ENCODE results near the gene CYP26A1. TPM values are rescaled to one million over a fixed set of nuclear protein-coding genes. Genes with fewer than 3 reads are reported as not detected.

Gene CYP26A1
- total RNA-seq, 1 experiment from 2014 or later, result 0.17 TPM

GRCh38 chr10:93071177-93071472 lies 2.6 kb upstream of the CYP26A1 start:
- Histone ChIP-seq H3K9ac (ENCODE audit: low read length) (no peak overlapping the region), H3K4me3 (replicated peaks in 1 of 2; ENCODE audit: low read depth in 1 of 2, low read length in 2 of 2) (no peak overlapping the region), H3K9me3 (ENCODE audit: control insufficient read depth in 1 of 2, insufficient read depth in 1 of 2, low read depth in 1 of 2, low read length in 2 of 2) (no peaks in the 10 kb centered on the region), H2AFZ (ENCODE audit: low read depth, low read length, poor library complexity, severe bottlenecking) (no peak overlapping the region), H3K27me3 (ENCODE audit: insufficient read depth, low read length) (no peaks in the 10 kb centered on the region), H3K4me1 (ENCODE audit: control insufficient read depth in 1 of 2, insufficient read depth in 2 of 2, low read length in 2 of 2) (peaks cover 8 to 13% of the 10 kb centered on the region in 2 experiments; a peak in 2 of 4 replicates), H3K36me3 (ENCODE audit: control insufficient read depth in 1 of 2, insufficient read depth in 2 of 2, low read length in 2 of 2) (no peaks in the 10 kb centered on the region), H3K9me2 (ENCODE audit: insufficient read depth) (no peaks in the 10 kb centered on the region), H4K20me1 (ENCODE audit: insufficient read depth) (no peaks in the 10 kb centered on the region), H3K4me2 (ENCODE audit: low read length) (no peak overlapping the region), H3K79me2 (ENCODE audit: insufficient read depth, low read length) (no peaks in the 10 kb centered on the region), H3K27ac (ENCODE audit: low read depth, low read length) (no peak overlapping the region)
- DNase-seq (ENCODE audit: low read depth, low spot score) (no peak), ATAC-seq (no peak)
- RAD21 ChIA-PET (ENCODE audit: low non-redundant PET in 1 of 2, low total read pairs in 2 of 2, uncharacterized antibody in 2 of 2, unreplicated experiment in 2 of 2), result no interaction called here
- no TSS peak for BruUV-seq (replicated peaks)
- POLR2A ChIA-PET, result no interaction called here
- CTCF ChIA-PET, result interaction anchor here (1.0 kb wide), 1 partner anchor 9 kb away, joined by 4 read pairs; no protein-coding TSS in a partner anchor
- TF ChIP-seq TCF7L2 (IDR thresholded peaks at IDR 0.05; ENCODE audit: borderline replicate concordance, extremely low read depth, insufficient read depth, insufficient read length) (no peak), RAD21 (IDR thresholded peaks at IDR 0.05; ENCODE audit: low read depth) (no peak), EZH2 (IDR thresholded peaks at IDR 0.05) (no peak), SIN3A (IDR thresholded peaks at IDR 0.05; ENCODE audit: low read depth) (no peak), ATF3 (IDR thresholded peaks at IDR 0.05) (no peak), SP1 (IDR thresholded peaks at IDR 0.05; ENCODE audit: low read depth) (no peak), FOSL1 (IDR thresholded peaks at IDR 0.05; ENCODE audit: low read depth) (no peak), CBX3 (IDR thresholded peaks at IDR 0.05; ENCODE audit: low read depth) (no peak), JUND (IDR thresholded peaks at IDR 0.05) (no peak), ZNF274 (IDR thresholded peaks at IDR 0.05; ENCODE audit: low read depth, low read length) (no peak), ZFX (IDR thresholded peaks at IDR 0.05) (no peak), SRF (IDR thresholded peaks at IDR 0.05; ENCODE audit: low read depth) (no peak), MAX (IDR thresholded peaks at IDR 0.05) (no peak), EGR1 (IDR thresholded peaks at IDR 0.05; ENCODE audit: low read depth) (no peak), EZH2phosphoT487 (IDR thresholded peaks at IDR 0.05; ENCODE audit: borderline replicate concordance) (no peak), ELF1 (IDR thresholded peaks at IDR 0.05; ENCODE audit: borderline replicate concordance, low read depth) (no peak), POLR2A (IDR thresholded peaks at IDR 0.05; ENCODE audit: borderline replicate concordance, extremely low read depth, insufficient read depth, insufficient read length) (no peak), CEBPB (IDR thresholded peaks at IDR 0.05; ENCODE audit: low read depth) (no peak), CTCF (IDR thresholded peaks at IDR 0.05 in 2 of 3, conservative IDR thresholded peaks at IDR 0.05 in 1 of 3; ENCODE audit: borderline replicate concordance in 1 of 3, insufficient read depth in 1 of 3, low read depth in 2 of 3, low read length in 2 of 3) (no peak)
- TF ChIP-seq, protein P1, sequence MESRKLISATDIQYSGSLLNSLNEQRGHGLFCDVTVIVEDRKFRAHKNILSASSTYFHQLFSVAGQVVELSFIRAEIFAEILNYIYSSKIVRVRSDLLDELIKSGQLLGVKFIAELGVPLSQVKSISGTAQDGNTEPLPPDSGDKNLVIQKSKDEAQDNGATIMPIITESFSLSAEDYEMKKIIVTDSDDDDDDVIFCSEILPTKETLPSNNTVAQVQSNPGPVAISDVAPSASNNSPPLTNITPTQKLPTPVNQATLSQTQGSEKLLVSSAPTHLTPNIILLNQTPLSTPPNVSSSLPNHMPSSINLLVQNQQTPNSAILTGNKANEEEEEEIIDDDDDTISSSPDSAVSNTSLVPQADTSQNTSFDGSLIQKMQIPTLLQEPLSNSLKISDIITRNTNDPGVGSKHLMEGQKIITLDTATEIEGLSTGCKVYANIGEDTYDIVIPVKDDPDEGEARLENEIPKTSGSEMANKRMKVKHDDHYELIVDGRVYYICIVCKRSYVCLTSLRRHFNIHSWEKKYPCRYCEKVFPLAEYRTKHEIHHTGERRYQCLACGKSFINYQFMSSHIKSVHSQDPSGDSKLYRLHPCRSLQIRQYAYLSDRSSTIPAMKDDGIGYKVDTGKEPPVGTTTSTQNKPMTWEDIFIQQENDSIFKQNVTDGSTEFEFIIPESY (IDR thresholded peaks at IDR 0.05; ENCODE audit: extremely low read depth, insufficient replicate concordance, low read length), result no peak
- intact Hi-C loops (cut with micrococcal nuclease), result loop anchor here (10.0 kb wide), 1 partner anchor 186 kb away; no protein-coding TSS in a partner anchor
